OCI-LY3 (cell line): Measurements from ENCODE around the gene SLC38A11.

Experiments
- EZH2phosphoT487 ChIP-seq: fragments of 200-600 bp; shearing (Covaris generic); IDR thresholded peaks from 2 replicates; pipeline ENCODE4 v1.6.1; 2018; ENCODE audit warnings: antibody characterized with exemption, mixed run types, low read depth
- TF ChIP-seq, protein P1 (sequence below): fragments of 200-600, 300-600 bp; sonication (generic); IDR thresholded peaks from 2 replicates; pipeline ENCODE4 v1.5.1; 2014; ENCODE audit warnings: antibody characterized with exemption, low read length, low read depth

DNA sequence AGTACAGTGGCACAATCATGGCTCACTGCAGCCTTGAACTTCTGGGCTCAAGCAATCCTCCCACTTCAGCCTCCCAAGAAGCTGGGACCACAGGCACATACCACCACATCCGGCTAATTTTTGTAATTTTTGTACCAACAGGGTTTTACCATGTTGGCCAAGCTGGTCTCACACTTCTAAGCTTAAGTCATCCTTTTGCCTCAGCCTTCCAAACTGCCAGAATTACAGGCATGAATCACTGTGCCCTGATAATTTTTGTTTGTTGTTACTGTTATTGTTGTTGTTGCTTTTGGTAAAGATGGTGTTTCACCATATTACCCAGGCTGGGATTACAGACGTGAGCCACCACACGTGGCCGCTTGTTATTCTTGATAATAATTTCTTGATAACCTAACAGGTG is 103.2 kb downstream of the SLC38A11 start:
- TF ChIP-seq, protein P1, sequence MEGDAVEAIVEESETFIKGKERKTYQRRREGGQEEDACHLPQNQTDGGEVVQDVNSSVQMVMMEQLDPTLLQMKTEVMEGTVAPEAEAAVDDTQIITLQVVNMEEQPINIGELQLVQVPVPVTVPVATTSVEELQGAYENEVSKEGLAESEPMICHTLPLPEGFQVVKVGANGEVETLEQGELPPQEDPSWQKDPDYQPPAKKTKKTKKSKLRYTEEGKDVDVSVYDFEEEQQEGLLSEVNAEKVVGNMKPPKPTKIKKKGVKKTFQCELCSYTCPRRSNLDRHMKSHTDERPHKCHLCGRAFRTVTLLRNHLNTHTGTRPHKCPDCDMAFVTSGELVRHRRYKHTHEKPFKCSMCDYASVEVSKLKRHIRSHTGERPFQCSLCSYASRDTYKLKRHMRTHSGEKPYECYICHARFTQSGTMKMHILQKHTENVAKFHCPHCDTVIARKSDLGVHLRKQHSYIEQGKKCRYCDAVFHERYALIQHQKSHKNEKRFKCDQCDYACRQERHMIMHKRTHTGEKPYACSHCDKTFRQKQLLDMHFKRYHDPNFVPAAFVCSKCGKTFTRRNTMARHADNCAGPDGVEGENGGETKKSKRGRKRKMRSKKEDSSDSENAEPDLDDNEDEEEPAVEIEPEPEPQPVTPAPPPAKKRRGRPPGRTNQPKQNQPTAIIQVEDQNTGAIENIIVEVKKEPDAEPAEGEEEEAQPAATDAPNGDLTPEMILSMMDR = no peak
- TF ChIP-seq EZH2phosphoT487 = no peak
